ENCODE measurements around the gene ARSA.
A peak's percentile ranks its signal among the peaks of the same experiment; 100 is the strongest.

The ARSA gene

GRCh38 chr22:50602338-50602700, 25.6 kb downstream of the ARSA start:
- DNase-seq: no peak

- no peak for DNase-seq
These were observed 26.1 kb downstream of the ARSA start for GRCh38 chr22:50601669-50602337.

DNA sequence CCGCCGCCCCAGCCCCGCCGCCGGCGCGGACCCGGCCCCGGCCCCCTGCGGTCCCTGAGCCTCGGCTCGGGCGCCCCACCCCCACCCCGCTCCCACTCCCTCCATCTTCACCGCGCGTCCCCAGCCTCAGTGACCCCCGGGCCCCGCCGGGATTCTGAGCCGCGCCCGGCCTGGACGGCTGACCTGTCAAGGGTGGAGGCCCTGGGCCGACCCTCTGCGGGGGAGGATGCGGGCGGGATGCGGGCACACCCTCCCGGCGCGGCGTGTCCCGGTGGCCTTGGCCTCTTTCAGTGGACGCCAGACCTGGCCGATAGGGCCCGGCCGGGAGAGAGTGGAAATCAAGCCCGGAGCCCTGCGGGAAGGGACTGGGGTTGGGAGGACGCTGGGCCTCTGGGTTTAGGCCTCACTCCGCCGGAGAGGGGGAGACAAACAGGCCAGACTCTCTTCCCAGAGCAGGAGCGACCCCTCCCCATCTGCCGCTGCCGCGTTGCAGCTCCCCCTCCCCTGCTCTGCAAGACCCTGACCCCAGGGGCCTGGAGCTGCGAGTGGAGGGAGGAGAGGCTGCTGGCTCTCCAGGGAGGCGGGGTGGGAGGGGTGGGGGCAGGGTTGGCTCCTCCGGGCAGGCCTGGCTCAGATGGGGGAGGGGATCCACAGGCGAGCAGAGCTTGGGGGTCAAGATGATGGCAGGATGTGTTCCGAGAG, 26.8 kb downstream of the ARSA start:
- no peak for DNase-seq

GRCh38 chr22:50600538-50600937, 27.4 kb downstream of the ARSA start, which contains the start of gene MAPK8IP2:
TSS of gene MAPK8IP2 (plus strand) at chr22:50600793. CDS start at chr22:50600819, 26 bp downstream.
- no peak for DNase-seq

DNA sequence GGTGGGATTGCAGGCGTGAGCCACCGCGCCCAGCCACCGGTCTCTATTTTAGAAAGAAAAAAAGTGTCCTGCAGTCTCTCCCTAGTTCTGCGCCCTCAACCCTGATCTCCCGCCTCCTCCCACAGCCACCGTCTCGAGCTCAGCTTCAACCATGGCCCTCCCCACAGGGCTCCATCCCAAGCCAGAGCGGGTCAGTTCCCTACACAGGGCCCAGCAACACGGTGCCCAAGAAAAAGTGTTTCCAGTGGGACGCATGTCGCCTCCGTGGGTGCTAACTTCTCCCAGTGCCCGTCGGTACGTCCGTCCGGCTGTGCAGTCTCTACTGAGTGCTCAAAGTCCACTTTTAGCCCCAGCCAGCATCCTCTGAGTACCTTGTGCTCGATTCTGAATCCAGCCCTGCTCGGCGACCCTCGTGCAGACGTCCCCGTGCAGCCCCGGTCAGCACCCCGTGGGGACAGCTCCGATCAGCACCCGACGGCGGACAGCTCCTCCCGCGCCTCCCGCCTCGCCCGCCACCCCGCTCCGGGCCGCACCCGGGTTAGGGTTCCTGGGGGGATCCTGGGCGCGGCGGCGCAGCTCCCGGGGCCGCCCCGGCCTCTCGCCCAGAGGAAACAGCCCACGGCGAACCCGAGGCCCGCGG, 28.0 kb downstream of the ARSA start:
- DNase-seq: peak; percentile 33

DNA sequence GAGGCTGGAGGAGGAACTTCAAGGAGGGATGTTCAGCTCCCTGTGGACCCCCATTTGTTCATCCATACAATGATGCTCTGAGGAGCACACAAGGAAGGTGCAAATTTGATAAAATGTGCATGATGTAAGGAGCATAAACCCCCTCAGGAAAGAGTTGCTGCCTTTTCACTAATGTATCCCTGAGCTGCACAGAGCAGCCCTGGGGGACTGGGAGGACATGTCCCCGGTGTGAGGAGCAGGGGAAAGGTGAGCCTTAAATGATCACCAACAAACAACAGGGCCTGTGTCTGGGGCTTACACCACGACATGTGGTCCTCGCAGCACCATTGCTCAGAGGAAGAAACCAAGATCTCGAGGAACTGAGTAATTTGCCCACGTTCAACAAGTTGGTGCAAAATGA, 30.9 kb downstream of the ARSA start:
- no peak for DNase-seq

- no peak for DNase-seq
These were observed 32.8 kb downstream of the ARSA start for GRCh38 chr22:50595189-50595588.

DNA sequence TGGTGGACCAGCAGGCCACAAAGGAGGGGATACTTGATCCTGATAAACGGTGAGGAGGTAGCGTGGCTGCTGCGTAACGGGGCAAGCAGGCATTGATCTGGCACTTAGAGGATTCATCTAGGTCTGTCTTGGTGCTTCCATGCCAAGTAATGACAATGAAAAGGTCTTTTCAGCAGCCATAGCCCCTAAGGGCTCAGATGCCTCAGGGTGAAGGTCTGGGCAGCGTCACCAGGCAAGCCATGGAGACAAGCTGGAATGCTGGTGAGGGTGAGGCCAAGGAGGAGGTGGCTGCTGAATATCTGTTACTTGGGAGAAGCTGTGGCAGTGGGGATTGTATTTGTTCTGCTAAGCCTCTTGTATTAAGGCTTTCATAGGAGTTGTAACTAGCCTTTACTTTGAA, 40.5 kb downstream of the ARSA start:
- DNase-seq: no peak

GRCh38 chr22:50586416-50586815, 41.5 kb downstream of the ARSA start:
- DNase-seq: no peak

DNA sequence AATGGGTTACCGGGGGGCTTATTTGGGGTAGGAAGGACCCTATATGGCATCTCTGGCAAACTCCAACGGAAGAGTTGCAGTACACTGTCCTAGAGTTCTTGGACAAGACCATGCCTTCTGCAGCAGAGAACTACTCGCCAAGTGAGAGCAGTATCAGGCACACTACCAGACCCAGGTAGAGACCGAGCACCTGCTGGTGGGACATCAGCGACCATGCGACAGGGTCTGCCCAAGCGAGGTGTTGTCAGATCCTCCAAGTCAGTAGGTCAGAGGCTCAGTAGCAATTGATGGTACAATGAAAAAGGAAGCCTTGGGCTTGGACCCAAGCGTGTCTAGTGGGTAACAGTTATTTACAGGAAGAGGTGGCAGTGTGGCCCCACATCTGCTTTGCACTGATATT, 42.2 kb downstream of the ARSA start:
- no peak for DNase-seq

DNA sequence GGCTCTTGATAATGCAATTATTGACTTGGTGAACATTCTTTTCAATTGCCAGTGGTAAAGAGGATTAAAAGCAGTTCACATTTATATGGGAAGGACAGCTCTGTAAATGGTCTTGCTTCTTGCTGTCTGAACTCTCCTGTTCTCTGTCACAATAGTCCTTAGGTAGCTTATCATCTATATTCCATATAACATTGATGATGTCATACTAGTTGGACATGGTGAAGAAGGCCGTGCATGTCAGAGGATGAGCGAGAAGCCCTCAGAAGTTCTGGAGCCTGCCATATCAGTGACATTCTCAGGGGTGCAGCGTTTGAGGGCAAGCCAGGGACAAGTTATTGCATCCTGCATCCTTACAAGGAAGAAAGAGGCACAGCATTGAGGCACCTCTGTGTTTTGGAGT, 42.7 kb downstream of the ARSA start:
- DNase-seq: no peak

GRCh38 chr22:50584106-50585096, 43.6 kb downstream of the ARSA start:
- no peak for DNase-seq

GRCh38 chr22:50583294-50583861, 44.6 kb downstream of the ARSA start:
- DNase-seq: no peak

- DNase-seq: peak; percentile 98
These were observed 45.3 kb downstream of the ARSA start, which contains the start of gene CHKB for GRCh38 chr22:50582493-50583293. TSS of gene CHKB (minus strand) at chr22:50582849. CDS start at chr22:50582781, 68 bp downstream.

GRCh38 chr22:50581950-50582492, 45.9 kb downstream of the ARSA start:
- DNase-seq: peak; percentile 22

DNA sequence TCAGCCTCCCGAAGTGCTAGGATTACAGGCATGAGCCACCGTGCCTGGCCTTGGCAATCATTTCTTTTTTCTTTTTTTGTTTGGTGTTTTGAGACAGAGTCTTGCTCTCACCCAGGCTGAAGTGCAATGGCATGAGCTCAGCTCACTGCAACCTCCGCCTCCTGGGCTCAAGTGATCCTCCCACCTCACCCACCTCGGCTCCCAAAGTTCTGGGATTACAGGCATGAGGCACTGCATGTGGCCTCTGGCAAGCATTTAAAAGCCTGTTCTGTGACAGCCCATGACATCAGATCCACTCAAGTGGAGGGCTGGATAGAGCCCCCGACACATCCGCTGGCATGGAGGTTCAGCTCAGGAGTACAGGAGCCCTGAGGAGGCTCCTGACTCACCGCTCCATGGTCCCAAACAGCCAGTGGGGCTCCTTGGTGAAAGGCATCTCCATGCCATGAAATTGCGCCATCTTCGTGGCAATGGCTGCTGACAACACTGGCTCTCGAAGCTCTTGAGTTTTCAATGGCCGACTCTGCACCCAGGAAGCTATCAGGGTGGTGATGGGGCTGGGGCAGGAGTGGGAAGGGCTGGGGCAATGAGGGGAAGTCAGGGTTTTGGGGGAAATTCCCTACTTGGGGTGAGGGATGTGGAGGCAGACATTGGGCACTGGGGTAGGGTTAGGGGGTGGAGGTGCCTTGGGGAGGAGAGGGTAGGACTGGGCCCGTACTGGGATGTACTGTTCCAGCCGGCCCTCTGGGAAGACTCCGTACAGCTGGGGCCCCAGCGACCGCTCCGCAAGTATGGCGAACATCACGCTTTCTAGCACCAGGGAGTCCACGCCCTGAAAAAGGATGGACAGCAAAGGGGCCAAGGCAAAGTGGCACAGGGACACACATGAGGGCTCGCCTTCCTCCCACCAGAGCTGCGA, 46.7 kb downstream of the ARSA start:
- no peak for DNase-seq

GRCh38 chr22:50579752-50580151, 48.2 kb downstream of the ARSA start:
- no peak for DNase-seq

DNA sequence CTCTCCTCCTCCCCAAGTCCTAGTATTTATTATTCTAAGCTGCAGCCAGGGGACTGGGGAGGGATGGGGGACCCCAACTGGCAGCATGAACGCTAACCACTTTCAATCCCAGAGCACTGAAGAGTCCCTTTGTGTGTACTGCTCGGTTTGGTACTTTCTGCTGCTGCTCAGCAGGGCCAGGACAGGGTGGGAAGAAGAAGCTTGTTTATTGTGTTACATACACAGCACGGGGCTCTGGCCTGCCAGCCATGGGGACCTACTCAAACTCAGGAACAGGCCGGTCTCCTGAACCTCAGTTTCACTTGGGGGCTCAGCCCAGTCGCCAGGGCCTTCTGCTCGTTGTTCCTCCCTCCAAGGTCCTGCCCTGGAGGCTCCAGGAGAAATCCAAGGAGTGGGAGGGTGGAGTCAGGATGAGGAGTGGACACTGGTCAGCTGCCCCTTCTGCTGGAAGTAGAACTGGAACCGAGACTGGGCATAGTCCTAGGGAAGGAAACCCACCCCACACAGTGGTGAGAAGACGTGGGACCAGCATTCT, 49.1 kb downstream of the ARSA start:
- DNase-seq: no peak

- DNase-seq: no peak
These were observed 49.8 kb downstream of the ARSA start, which contains the start of gene CPT1B for GRCh38 chr22:50577987-50578775. TSS of gene CPT1B (minus strand) at chr22:50578427. CDS start at chr22:50577915, 512 bp downstream.

Measured in stimulated activated naive CD4-positive, alpha-beta T cell treated with Interleukin-2 at 50 U/mL for 16 hours (primary cell).